ENCODE results near the gene KCTD5. TPM values are rescaled to one million over a fixed set of nuclear protein-coding genes. Genes with fewer than 3 reads are reported as not detected.

Gene KCTD5
- total RNA-seq, 4 donors from 2014 or later, result 4.6 to 21.6 (median 12.7) TPM

DNA sequence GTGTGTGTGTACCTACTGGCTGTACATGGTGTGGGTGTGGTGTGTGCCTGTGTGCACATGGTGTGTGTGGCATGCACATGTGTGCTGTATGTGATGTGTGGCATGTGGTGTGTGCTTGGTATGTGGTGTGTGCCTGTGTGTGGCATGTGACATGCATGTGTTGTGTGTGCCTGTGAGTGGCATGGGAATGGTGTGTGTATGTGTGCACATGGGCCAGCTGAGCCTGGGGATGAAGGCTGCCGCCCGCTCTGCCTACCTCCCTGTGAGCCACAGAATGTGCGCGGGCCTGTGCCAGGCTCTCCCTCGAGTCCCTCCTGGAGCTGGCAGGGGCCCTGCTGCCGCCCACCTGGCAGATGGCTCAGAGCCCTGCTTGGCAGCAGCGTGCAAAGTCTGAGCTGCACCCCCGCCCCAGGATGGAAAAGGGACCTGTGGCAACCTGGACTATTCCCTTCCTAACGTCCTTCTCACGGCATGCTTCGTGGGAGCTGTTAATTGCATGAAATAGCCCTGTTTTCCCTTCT is 28.4 kb downstream of the KCTD5 start:
- H3K4me3 ChIP-seq, result no peak overlapping the region
- no peaks in the 10 kb centered on the region for H3K9me3 ChIP-seq
- H3K27me3 ChIP-seq, result no peaks in the 10 kb centered on the region
- intact Hi-C loops (cut with DNase I; ENCODE audit: low total_unique reads), result no loop called here
- TF ChIP-seq, protein P1, sequence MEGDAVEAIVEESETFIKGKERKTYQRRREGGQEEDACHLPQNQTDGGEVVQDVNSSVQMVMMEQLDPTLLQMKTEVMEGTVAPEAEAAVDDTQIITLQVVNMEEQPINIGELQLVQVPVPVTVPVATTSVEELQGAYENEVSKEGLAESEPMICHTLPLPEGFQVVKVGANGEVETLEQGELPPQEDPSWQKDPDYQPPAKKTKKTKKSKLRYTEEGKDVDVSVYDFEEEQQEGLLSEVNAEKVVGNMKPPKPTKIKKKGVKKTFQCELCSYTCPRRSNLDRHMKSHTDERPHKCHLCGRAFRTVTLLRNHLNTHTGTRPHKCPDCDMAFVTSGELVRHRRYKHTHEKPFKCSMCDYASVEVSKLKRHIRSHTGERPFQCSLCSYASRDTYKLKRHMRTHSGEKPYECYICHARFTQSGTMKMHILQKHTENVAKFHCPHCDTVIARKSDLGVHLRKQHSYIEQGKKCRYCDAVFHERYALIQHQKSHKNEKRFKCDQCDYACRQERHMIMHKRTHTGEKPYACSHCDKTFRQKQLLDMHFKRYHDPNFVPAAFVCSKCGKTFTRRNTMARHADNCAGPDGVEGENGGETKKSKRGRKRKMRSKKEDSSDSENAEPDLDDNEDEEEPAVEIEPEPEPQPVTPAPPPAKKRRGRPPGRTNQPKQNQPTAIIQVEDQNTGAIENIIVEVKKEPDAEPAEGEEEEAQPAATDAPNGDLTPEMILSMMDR (IDR thresholded peaks at IDR 0.05), result no peak
- no peak for TF ChIP-seq POLR2A (IDR thresholded peaks at IDR 0.05)
- DNase-seq, result no peak
- H3K27ac ChIP-seq, result no peak overlapping the region
- no peaks in the 10 kb centered on the region for H3K4me1 ChIP-seq
- H3K36me3 ChIP-seq, result no peaks in the 10 kb centered on the region

DNA sequence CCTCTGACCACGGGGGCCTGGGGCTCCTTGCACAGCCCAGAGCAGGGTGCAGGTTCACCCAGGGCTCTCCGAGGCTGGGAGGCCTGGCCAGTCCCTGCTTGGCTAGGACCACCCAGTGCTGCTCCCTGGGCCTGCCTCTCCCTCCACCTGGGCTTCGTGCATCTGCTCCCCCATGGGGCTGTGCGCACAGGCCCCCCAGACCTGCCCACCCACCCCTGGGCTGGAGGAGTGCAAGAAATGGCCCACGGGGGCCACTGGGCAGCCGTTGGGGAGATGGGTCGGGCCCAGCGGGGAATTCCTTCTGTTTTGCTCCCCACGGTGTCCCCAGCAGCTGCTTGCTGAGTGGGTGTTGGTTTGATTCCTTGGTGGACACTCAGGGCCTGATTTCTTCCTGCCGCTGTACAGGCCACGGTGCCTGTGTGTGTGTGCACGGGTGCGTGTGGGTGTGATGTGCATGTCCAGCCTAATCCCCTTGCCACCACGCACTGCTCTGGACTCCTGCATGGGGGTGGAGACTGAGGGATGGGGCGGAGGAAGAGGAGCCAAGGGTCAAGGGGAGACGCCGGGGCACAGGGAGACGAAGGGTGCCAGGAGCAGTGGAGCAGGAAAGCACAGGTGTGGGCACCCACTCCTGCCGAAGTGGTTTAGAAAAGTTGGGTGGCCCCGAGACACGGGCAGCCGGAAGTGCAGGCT is 29.2 kb downstream of the KCTD5 start:
- DNase-seq, result no peak
- TF ChIP-seq, protein P1 (IDR thresholded peaks at IDR 0.05), result no peak
- no peak for TF ChIP-seq POLR2A (IDR thresholded peaks at IDR 0.05)
- H3K36me3 ChIP-seq, result no peaks in the 10 kb centered on the region
- no peaks in the 10 kb centered on the region for H3K27me3 ChIP-seq
- intact Hi-C loops (cut with DNase I; ENCODE audit: low total_unique reads), result no loop called here
- H3K9me3 ChIP-seq, result no peaks in the 10 kb centered on the region
- H3K27ac ChIP-seq, result no peak overlapping the region
- H3K4me3 ChIP-seq, result no peak overlapping the region
- H3K4me1 ChIP-seq, result no peaks in the 10 kb centered on the region

DNA sequence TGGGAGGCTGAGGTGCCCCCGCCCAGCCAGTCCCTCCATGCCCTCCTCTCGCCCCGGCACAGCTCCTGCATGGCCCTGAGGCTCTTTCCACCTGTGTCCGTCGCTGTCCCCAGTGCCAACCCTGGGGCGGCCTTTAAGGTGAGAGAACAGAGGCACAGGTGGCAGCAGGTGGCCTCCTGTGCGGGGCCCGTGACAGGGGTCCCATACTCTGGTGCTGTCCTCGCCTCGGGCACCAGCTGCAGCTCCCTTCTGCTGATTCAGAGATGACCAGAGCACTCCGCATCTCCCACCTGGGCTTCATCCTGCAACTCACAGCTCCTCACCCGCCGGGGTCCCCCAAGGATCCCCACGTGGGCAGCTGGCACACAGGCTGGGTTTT is 29.7 kb downstream of the KCTD5 start:
- DNase-seq, result no peak
- Histone ChIP-seq H3K4me3 (no peak overlapping the region), H3K4me1 (no peaks in the 10 kb centered on the region), H3K9me3 (no peaks in the 10 kb centered on the region), H3K36me3 (no peaks in the 10 kb centered on the region), H3K27ac (no peak overlapping the region), H3K27me3 (no peaks in the 10 kb centered on the region)
- TF ChIP-seq, protein P1 (IDR thresholded peaks at IDR 0.05), result no peak
- no peak for TF ChIP-seq POLR2A (IDR thresholded peaks at IDR 0.05)
- intact Hi-C loops (cut with DNase I; ENCODE audit: low total_unique reads), result no loop called here

DNA sequence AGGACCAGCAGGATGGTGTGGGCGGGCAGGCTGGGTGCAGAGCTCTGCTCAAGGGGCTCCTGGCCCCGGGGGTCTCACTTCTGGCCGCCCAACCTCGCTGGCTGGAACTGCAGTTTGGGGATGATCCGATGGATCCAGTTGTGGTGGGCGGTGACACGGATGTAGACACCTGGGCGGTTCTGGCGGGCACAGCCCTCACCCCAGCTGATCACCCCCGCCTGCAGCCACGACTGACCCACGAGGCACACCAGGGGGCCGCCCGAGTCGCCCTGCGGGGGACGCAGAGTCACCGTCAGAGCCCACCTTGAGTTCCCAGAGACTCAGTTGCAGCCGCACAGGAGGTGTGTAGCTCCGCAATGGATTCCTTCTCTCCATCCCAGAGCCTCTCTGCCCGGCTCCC is 30.2 kb downstream of the KCTD5 start:
- Histone ChIP-seq H3K4me1 (no peaks in the 10 kb centered on the region), H3K9me3 (no peaks in the 10 kb centered on the region), H3K27ac (no peak overlapping the region), H3K4me3 (no peak overlapping the region), H3K27me3 (no peaks in the 10 kb centered on the region), H3K36me3 (no peaks in the 10 kb centered on the region)
- TF ChIP-seq, protein P1 (IDR thresholded peaks at IDR 0.05), result no peak
- no peak for TF ChIP-seq POLR2A (IDR thresholded peaks at IDR 0.05)
- intact Hi-C loops (cut with DNase I; ENCODE audit: low total_unique reads), result no loop called here
- no peak for DNase-seq

DNA sequence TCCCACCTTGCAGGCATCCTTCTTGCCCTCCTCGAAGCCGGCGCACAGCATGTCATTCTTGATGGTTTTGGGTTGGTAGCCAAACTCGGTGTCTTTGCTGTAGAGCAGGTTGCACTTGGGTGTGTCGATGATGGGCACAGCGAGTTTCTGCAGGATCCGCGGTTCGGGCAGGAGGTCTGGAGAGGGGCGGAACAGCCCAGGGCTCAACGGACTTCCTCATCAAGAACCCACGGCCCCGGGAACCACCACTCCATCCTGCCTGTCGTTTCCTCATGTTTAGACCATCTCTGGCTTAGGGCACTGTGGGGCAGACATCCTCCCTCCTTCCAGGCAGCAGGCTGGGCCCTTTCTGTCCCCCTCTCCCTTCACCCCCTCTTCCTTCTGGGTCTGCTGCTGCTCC is 31.2 kb downstream of the KCTD5 start:
- Histone ChIP-seq H3K27ac (no peak overlapping the region), H3K4me3 (no peak overlapping the region), H3K9me3 (no peaks in the 10 kb centered on the region), H3K4me1 (no peaks in the 10 kb centered on the region), H3K27me3 (no peaks in the 10 kb centered on the region), H3K36me3 (no peaks in the 10 kb centered on the region)
- no peak for TF ChIP-seq POLR2A (IDR thresholded peaks at IDR 0.05)
- TF ChIP-seq, protein P1 (IDR thresholded peaks at IDR 0.05), result no peak
- no peak for DNase-seq
- intact Hi-C loops (cut with DNase I; ENCODE audit: low total_unique reads), result no loop called here
